ENCODE measurements around the gene SP140. TPM values are rescaled to one million over a fixed set of nuclear protein-coding genes. Genes with fewer than 3 reads are reported as not detected.
"Not testable (repeated sequence)": the region's sequence is repeated elsewhere in the genome, so short reads cannot be mapped to it uniquely, and the experiment has no call there.

SP140 gene
- total RNA-seq, 1 donor from 2014 or later = 12.7 TPM

- intact Hi-C loops (cut with DNase I) = no loop called here
- ATAC-seq (no peak), DNase-seq (no peak)
- Histone ChIP-seq H3K4me1 (no peaks in the 10 kb centered on the region), H3K36me3 (no peaks in the 10 kb centered on the region), H3K27me3 (no peaks in the 10 kb centered on the region), H3K9me3 (peaks cover 10% of the 10 kb centered on the region), H3K27ac (no peak overlapping the region), H3K4me3 (no peak overlapping the region)
- TF ChIP-seq CTCF (IDR thresholded peaks at IDR 0.05) = no peak
Measured at GRCh38 chr2:230307485-230307884, 81.9 kb downstream of the SP140 start.

- no peak overlapping the region for H3K27ac ChIP-seq
- intact Hi-C loops (cut with DNase I) = no loop called here
- no peak for ATAC-seq
- no peaks in the 10 kb centered on the region for H3K4me1 ChIP-seq
- H3K9me3 ChIP-seq = peaks cover 10% of the 10 kb centered on the region
- TF ChIP-seq CTCF (IDR thresholded peaks at IDR 0.05) = no peak
- no peak for DNase-seq
- H3K27me3 ChIP-seq = no peaks in the 10 kb centered on the region
- H3K4me3 ChIP-seq = no peak overlapping the region
- no peaks in the 10 kb centered on the region for H3K36me3 ChIP-seq
Measured at GRCh38 chr2:230308402-230309000, 83.0 kb downstream of the SP140 start.

- ATAC-seq = peak; percentile 63
- intact Hi-C loops (cut with DNase I); H3K27me3 ChIP-seq; H3K36me3 ChIP-seq; H3K27ac ChIP-seq; H3K4me1 ChIP-seq; H3K9me3 ChIP-seq; H3K4me3 ChIP-seq; DNase-seq: not testable (repeated sequence)
Measured at GRCh38 chr2:230310792-230311191, 85.3 kb downstream of the SP140 start.

GRCh38 chr2:230311634-230312033 lies 86.1 kb downstream of the SP140 start:
- H3K4me3 ChIP-seq; DNase-seq; ATAC-seq; intact Hi-C loops (cut with DNase I); H3K27ac ChIP-seq; H3K36me3 ChIP-seq; H3K4me1 ChIP-seq; H3K27me3 ChIP-seq; H3K9me3 ChIP-seq: not testable (repeated sequence)

GRCh38 chr2:230312638-230313037 lies 87.1 kb downstream of the SP140 start:
- no peak overlapping the region for H3K27ac ChIP-seq
- no peaks in the 10 kb centered on the region for H3K36me3 ChIP-seq
- intact Hi-C loops (cut with DNase I) = no loop called here
- no peaks in the 10 kb centered on the region for H3K27me3 ChIP-seq
- no peak overlapping the region for H3K4me3 ChIP-seq
- no peak for ATAC-seq
- DNase-seq = no peak
- H3K4me1 ChIP-seq = no peaks in the 10 kb centered on the region
- H3K9me3 ChIP-seq = no peaks in the 10 kb centered on the region
- TF ChIP-seq CTCF (IDR thresholded peaks at IDR 0.05) = no peak

- ATAC-seq = no peak
- DNase-seq = no peak
- Histone ChIP-seq H3K36me3 (no peaks in the 10 kb centered on the region), H3K9me3 (no peaks in the 10 kb centered on the region), H3K4me1 (peaks cover 14% of the 10 kb centered on the region), H3K27me3 (no peaks in the 10 kb centered on the region), H3K4me3 (no peak overlapping the region), H3K27ac (no peak overlapping the region)
- intact Hi-C loops (cut with DNase I) = no loop called here
- TF ChIP-seq CTCF (IDR thresholded peaks at IDR 0.05) = no peak
Measured at GRCh38 chr2:230317366-230317765, 91.8 kb downstream of the SP140 start.
